SH-SY5Y (cell line): ENCODE measurements around the gene MOXD1.

ENCODE experiments used
- GATA2 ChIP-seq: IDR thresholded peaks from 2 replicates; pipeline ENCODE4 v1.6.1; 2011; ENCODE audit warnings: mild to moderate bottlenecking, low read depth, low read length
- GATA3 ChIP-seq: IDR thresholded peaks from 2 replicates; pipeline ENCODE4 v1.6.1; 2011; ENCODE audit warnings: low read depth, mild to moderate bottlenecking, low read length, moderate library complexity

GRCh38 chr6:132287101-132287500 is 114.2 kb downstream of the MOXD1 start:
- TF ChIP-seq GATA3 (no peak), GATA2 (no peak)
